Calu3 (cell line): ENCODE results near the gene ZCCHC8. TPM values are rescaled to one million over a fixed set of nuclear protein-coding genes. Genes with fewer than 3 reads are reported as not detected.

Source experiments
- BruUV-seq: library from RNA; stranded (reverse); fragments of 400-500 nt; replicated peaks from 2 replicates; lab custom pipeline; 2021; lab: Mats Ljungman, UMichigan
- CTCF ChIA-PET: fragments of 300-600 bp; sonication (Branson Sonifier 250); formaldehyde crosslinking; loops from one replicate; lab custom pipeline; 2022; ENCODE audit warnings: antibody characterized with exemption; lab: Charles Lee
- DNase-seq: peaks from one replicate; pipeline ENCODE4 v3.0.0; 2022
- H3K27ac Mint-ChIP-seq: one replicate; pipeline ENCODE4 v1.8.0; 2022; ENCODE audit warnings: mixed read lengths; ENCODE audit not compliant: unreplicated experiment
- H3K27me3 Mint-ChIP-seq: one replicate; pipeline ENCODE4 v1.8.0; 2022; ENCODE audit warnings: mixed read lengths; ENCODE audit not compliant: unreplicated experiment
- H3K36me3 Mint-ChIP-seq: one replicate; pipeline ENCODE4 v1.8.0; 2022; ENCODE audit warnings: mild to moderate bottlenecking, moderate library complexity, mixed read lengths; ENCODE audit not compliant: insufficient read depth, unreplicated experiment
- H3K4me1 Mint-ChIP-seq: one replicate; pipeline ENCODE4 v1.8.0; 2022; ENCODE audit warnings: mild to moderate bottlenecking, low read depth, mixed read lengths; ENCODE audit not compliant: unreplicated experiment
- H3K4me3 Mint-ChIP-seq: one replicate; pipeline ENCODE4 v1.8.0; 2022; ENCODE audit warnings: mild to moderate bottlenecking, low read depth, moderate library complexity, mixed read lengths; ENCODE audit not compliant: unreplicated experiment
- H3K9me3 Mint-ChIP-seq: one replicate; pipeline ENCODE4 v1.8.0; 2022; ENCODE audit warnings: low read depth, mixed read lengths; ENCODE audit not compliant: unreplicated experiment
- CTCF ChIP-seq: fragments of 200-600 bp; IDR thresholded peaks from one replicate; pipeline ENCODE4 v1.8.0; 2022; ENCODE audit warnings: antibody characterized with exemption; ENCODE audit not compliant: unreplicated experiment
- intact Hi-C: fragments of 100-400 bp; cut with micrococcal nuclease; formaldehyde crosslinking; loops from one replicate; pipeline ENCODE4 v1.10.0; 2022; ENCODE audit not compliant: unreplicated experiment
- total RNA-seq: library from RNA; stranded (reverse); gene quantifications from 2 replicates; pipeline ENCODE4 v1.2.3, GENCODE V29; 2022

Gene ZCCHC8
- total RNA-seq, 1 experiment from 2014 or later = 46.6 TPM

GRCh38 chr12:122459211-122459610 is 41.5 kb downstream of the ZCCHC8 start:
- Mint-ChIP-seq H3K4me1 (no peaks in the 10 kb centered on the region), H3K27ac (no peak overlapping the region), H3K4me3 (no peak overlapping the region), H3K9me3 (no peaks in the 10 kb centered on the region), H3K36me3 (peaks cover 17% of the 10 kb centered on the region), H3K27me3 (no peaks in the 10 kb centered on the region)
- no peak for DNase-seq
- no TSS peak for BruUV-seq
- CTCF ChIA-PET = interaction anchor here (0.7 to 1.8 kb wide), 4 partner anchors 10 to 60 kb away, joined by 3 to 8 read pairs (median 4); no protein-coding TSS in a partner anchor
- intact Hi-C loops = no loop called here
- no peak for TF ChIP-seq CTCF

- peaks cover 5% of the 10 kb centered on the region for H3K4me1 Mint-ChIP-seq
- intact Hi-C loops = loop anchor here (1.0 kb wide), 1 partner anchor 9 kb away; no protein-coding TSS in a partner anchor
- no peaks in the 10 kb centered on the region for H3K9me3 Mint-ChIP-seq
- peak overlapping the region; percentile 83 for H3K27ac Mint-ChIP-seq
- peak; percentile 62 for DNase-seq
- BruUV-seq = no TSS peak
- H3K27me3 Mint-ChIP-seq = no peaks in the 10 kb centered on the region
- CTCF ChIA-PET = interaction anchor here (0.5 to 1.8 kb wide), 6 partner anchors 9 to 59 kb away, joined by 3 to 8 read pairs (median 4); no protein-coding TSS in a partner anchor
- no peak for TF ChIP-seq CTCF
- H3K4me3 Mint-ChIP-seq = no peak overlapping the region
- H3K36me3 Mint-ChIP-seq = peaks cover 12% of the 10 kb centered on the region
These were observed 42.4 kb downstream of the ZCCHC8 start for GRCh38 chr12:122458105-122459035.

- Mint-ChIP-seq H3K27ac (no peak overlapping the region), H3K36me3 (peaks cover 8% of the 10 kb centered on the region), H3K4me1 (peaks cover 12% of the 10 kb centered on the region), H3K27me3 (no peaks in the 10 kb centered on the region), H3K4me3 (no peak overlapping the region), H3K9me3 (no peaks in the 10 kb centered on the region)
- no peak for TF ChIP-seq CTCF
- BruUV-seq = no TSS peak
- CTCF ChIA-PET = no interaction called here
- intact Hi-C loops = loop anchor here (1.0 kb wide), 1 partner anchor 8 kb away; no protein-coding TSS in a partner anchor
- DNase-seq = no peak
These were observed 43.1 kb downstream of the ZCCHC8 start for GRCh38 chr12:122457627-122458026.

- no peak for DNase-seq
- H3K4me3 Mint-ChIP-seq = no peak overlapping the region
- H3K27me3 Mint-ChIP-seq = no peaks in the 10 kb centered on the region
- TF ChIP-seq CTCF = no peak
- no peaks in the 10 kb centered on the region for H3K9me3 Mint-ChIP-seq
- intact Hi-C loops = no loop called here
- BruUV-seq = no TSS peak
- H3K36me3 Mint-ChIP-seq = peaks cover 5% of the 10 kb centered on the region
- CTCF ChIA-PET = interaction anchor here (0.6 kb wide), 1 partner anchor 133 kb away, joined by 3 read pairs; no protein-coding TSS in a partner anchor
- H3K4me1 Mint-ChIP-seq = peaks cover 14% of the 10 kb centered on the region
- no peak overlapping the region for H3K27ac Mint-ChIP-seq
These were observed 46.0 kb downstream of the ZCCHC8 start for GRCh38 chr12:122454739-122455138.
